Muscle layer of duodenum (tissue), 2 donors: ENCODE data around the gene SCAANT1.

ENCODE experiments used
- H3K27ac ChIP-seq: one replicate; pipeline ENCODE4 v1.7.0; 2013; ENCODE audit warnings: mild to moderate bottlenecking, low read length
- H3K27me3 ChIP-seq: one replicate; pipeline ENCODE4 v1.7.0; 2013; ENCODE audit warnings: low read depth, mild to moderate bottlenecking, control low read depth, low read length
- H3K36me3 ChIP-seq, 2 donors: one replicate each; pipeline ENCODE4 v1.7.0; 2013; ENCODE audit warnings: low read length in 2 of 2, control low read depth in 1 of 2, mild to moderate bottlenecking in 1 of 2; ENCODE audit not compliant: insufficient read depth in 2 of 2, control insufficient read depth in 1 of 2
- H3K4me1 ChIP-seq, 2 donors: one replicate each; pipeline ENCODE4 v1.7.0; 2013; ENCODE audit warnings: low read length in 2 of 2, mild to moderate bottlenecking in 2 of 2, control low read depth in 1 of 2, moderate library complexity in 1 of 2; ENCODE audit not compliant: insufficient read depth in 2 of 2, control insufficient read depth in 1 of 2
- H3K4me3 ChIP-seq, 2 donors: one replicate each; pipeline ENCODE4 v1.7.0; 2013; ENCODE audit warnings: low read length in 2 of 2, low read depth in 1 of 2, mild to moderate bottlenecking in 1 of 2
- H3K9me3 ChIP-seq, 2 donors: one replicate each; pipeline ENCODE4 v1.7.0; 2013; ENCODE audit warnings: low read length in 2 of 2, control low read depth in 1 of 2, mild to moderate bottlenecking in 1 of 2; ENCODE audit not compliant: control insufficient read depth in 1 of 2
- donor health status: healthy.

The SCAANT1 gene

DNA sequence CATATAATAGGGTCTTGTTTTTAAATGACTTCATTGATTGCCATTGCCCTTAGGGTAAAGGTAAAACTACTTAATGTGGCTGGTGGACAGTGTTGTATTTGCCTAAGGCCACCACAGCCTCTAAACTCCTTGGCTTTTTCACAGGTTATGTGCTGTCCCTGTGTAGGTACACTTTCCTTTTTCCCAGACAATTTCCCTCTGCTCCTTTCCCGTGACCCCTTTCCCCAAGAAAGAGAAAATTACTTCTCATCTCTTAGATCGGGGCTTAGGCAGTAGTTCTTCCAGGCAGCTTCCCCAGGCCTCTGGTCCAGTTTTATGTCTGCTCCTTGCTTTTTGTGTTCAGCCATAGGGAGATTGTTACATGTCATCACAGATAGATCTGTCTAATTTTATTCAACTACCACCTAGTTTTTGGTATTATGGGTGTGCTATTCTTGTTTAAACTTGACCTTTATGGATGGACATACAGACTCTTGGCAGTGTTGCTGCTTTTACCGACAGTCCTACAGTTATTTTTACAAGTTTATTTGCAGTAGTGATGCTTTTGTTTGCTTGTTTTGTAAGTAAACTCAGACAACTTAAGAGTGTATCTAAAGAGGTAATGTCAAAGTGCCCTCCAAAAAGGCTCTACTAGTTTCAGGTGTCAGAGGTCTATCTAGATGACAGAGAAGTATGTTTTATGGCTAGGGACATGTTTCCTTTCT lies 20.5 kb upstream of the SCAANT1 start:
- no peaks in the 10 kb centered on the region for H3K36me3 ChIP-seq

DNA sequence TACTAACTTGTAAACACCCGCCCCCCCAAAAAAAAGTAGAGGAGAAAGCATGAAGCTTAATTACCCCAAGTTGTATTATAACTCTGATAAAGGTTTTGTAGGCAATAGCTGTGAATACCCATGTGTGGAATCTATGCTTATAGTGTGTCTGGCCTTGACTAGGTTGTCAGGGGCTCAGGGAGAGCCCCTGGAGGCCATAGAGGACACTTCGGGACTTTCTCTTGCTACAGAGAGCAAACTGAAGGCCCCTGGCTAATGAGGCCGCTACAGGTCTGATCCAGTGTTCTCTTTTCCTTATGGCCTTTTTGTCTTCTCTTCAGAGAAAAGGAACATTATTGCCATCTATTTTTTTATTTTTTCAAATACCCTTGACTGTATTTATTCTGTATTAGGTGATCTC lies 19.1 kb upstream of the SCAANT1 start:
- H3K27me3 ChIP-seq, result no peaks in the 10 kb centered on the region
- H3K4me1 ChIP-seq, result peaks cover 9 to 22% of the 10 kb centered on the region in 2 donors

More for the DNA sequence above, 20.5 kb upstream of the SCAANT1 start:
- Histone ChIP-seq H3K27me3 (no peaks in the 10 kb centered on the region), H3K9me3 (no peaks in the 10 kb centered on the region), H3K4me3 (no peak overlapping the region), H3K27ac (no peak overlapping the region), H3K4me1 (peaks cover 15 to 20% of the 10 kb centered on the region in 2 donors)

DNA sequence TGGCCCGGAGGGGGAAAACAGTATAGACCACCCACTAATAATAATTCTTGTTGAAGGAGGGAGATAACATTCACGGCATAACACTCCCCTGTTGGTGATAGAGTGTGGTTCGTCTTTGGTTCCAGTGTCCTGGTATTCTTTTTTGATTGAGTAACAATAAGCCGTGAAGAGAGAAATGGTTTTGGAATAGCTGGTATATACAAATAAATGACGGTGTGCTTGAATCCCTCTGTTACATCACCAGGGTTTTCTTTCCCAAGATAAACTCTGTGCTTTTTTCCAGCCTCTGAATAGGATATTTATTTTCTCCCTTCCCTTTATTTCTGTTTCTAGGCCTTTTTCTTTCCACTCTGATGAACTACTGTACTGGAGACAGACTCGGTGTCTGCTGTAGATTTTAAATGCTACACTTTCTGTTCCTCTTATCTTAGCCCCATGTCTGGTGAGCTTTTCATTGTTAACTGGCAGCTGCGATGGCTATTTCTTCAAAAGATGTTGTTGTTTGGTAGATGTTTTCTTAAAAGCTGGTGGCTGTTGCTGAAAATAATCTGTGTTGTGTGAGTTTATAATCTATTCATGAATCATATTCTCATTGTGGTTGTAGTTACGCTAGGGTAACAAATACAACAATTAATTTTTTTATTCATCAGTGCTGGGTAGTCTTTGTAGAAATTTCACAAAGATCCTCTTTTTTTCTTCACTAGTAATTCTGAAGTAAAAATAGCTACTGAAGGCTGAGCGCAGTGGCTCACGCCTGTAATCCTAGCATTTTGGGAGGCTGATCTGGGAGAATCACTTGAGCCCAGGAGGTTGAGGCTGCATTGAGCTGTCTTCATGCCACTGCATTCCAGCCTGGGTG lies 15.5 kb upstream of the SCAANT1 start:
- Histone ChIP-seq H3K9me3 (no peaks in the 10 kb centered on the region), H3K4me1 (peaks cover 3 to 14% of the 10 kb centered on the region in 2 donors), H3K36me3 (peaks cover 4 to 10% of the 10 kb centered on the region in 2 donors), H3K4me3 (no peak overlapping the region), H3K27me3 (no peaks in the 10 kb centered on the region), H3K27ac (peak overlapping the region; percentile 2)

More for the DNA sequence above, 19.1 kb upstream of the SCAANT1 start:
- Histone ChIP-seq H3K36me3 (no peaks in the 10 kb centered on the region), H3K4me3 (no peak overlapping the region), H3K27ac (no peak overlapping the region), H3K9me3 (no peaks in the 10 kb centered on the region)

DNA sequence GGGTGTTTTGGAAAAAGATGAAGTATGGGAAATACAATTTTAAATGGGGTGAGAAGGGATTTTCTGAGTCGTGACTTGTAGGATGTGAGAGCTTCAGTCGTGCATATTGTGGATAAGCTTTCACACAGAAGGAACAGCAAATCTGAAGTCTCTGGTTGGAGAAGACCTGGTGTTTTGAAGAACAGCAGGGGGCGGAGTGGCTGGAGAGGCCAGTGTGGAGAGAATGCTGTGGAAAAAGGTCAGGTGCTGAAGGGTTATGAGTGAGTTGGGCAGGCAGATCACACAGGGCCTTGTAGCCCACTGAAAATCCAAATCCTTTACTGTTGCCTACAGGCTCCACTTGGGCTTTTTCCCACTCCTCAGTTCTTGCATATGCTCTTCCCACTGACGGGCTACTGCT lies 14.1 kb upstream of the SCAANT1 start:
- peaks cover 4 to 16% of the 10 kb centered on the region in 2 donors for H3K36me3 ChIP-seq
- no peaks in the 10 kb centered on the region for H3K27me3 ChIP-seq
- no peaks in the 10 kb centered on the region for H3K9me3 ChIP-seq
- no peak overlapping the region for H3K4me3 ChIP-seq
- H3K27ac ChIP-seq, result no peak overlapping the region
- H3K4me1 ChIP-seq, result peaks cover 3 to 9% of the 10 kb centered on the region in 2 donors

DNA sequence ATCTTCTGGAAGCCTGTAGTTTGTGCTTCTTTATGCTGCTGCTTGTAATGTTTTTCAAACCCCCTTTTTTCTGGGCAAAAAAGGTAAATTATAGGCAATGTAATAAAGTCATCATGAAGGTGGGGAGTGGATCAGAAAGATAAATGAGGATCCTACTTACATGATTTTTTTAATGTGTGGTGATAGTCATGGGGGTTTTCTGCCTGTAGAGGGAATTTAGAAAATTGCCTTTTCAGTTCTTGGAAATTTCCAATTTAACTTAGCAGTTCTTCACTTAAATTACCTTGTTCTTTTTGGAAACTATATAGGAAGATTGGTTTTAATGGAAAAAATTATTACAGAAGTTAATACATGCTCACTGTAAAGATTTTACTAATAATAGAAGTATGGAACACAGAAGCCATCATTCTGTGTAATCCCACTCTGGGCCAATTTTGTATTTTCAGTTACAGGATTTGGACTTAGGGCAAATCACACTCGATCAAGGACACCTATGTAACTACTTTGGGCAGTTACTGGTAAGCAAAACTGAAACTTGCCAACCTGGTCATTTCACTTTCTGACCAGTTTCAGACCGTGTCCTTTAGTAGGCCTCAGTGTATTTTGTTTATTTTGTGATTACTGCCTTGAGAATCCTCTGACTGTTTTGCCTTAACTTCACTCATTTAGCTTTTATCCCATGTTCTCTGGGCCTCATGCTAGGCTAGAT lies 10.5 kb upstream of the SCAANT1 start:
- Histone ChIP-seq H3K4me1 (peaks cover 3 to 10% of the 10 kb centered on the region in 2 donors), H3K4me3 (no peak overlapping the region), H3K27me3 (no peaks in the 10 kb centered on the region), H3K36me3 (peaks cover 18 to 19% of the 10 kb centered on the region in 2 donors), H3K27ac (no peak overlapping the region), H3K9me3 (no peaks in the 10 kb centered on the region)

DNA sequence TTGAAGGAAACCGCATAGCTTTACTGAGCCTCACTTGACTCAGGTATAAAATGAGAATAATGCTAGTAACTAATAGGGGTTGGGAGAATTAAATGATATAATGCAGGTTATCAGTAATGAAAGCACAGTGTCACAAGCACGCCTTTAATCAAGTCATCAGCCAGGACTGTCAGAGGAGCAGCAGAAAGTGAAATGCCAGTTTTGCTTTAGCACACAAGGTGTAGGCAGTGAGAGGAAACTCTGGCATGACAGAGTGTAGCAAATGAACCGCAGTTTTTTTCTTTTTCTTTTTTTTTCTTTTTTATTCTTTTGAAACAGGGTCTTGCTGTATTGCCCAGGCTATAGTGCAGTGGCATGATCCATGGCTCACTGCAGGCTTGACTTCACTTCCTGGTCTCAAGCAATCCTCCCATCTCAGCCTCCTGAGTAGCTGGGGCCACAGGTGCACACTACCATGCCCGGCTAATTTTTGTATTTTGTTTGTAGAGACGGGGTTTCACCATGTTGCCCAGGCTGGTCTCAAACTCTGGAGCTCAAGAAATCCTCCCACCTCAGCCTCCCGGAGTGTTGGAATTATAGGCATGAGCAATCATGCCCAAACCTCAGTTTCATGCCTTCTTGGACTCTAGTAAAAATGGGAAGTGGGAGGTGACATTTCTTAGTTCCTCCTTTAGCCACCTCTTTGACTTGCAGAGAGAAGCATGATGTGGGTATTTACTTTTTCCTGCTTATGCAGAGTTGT lies 9.7 kb upstream of the SCAANT1 start:
- H3K36me3 ChIP-seq, result peaks cover 19 to 24% of the 10 kb centered on the region in 2 donors

DNA sequence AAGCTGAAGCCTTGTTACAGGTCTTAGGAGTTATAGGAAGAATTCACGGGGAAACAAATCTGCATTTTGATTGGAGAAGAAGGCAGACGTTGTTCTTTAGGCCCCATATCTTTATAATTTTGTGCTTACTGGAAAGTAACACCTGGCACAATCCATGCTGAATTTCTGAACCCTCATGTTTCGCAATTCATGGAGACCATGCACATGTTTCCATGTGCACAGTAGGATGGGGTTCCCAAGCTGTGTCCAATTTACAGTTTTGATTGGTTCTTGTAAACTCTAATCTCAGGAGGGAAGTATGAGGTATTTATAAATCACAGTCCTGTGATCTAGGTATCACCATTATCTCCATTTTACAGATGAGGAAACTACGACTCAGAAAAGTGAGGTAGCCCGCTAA lies 7.8 kb upstream of the SCAANT1 start:
- Histone ChIP-seq H3K36me3 (peaks cover 27 to 31% of the 10 kb centered on the region in 2 donors), H3K9me3 (no peaks in the 10 kb centered on the region), H3K27ac (no peak overlapping the region), H3K4me1 (peaks cover 0 to 4% of the 10 kb centered on the region in 2 donors), H3K4me3 (no peak overlapping the region), H3K27me3 (no peaks in the 10 kb centered on the region)

More for the DNA sequence above, 9.7 kb upstream of the SCAANT1 start:
- Histone ChIP-seq H3K4me3 (no peak overlapping the region), H3K27me3 (no peaks in the 10 kb centered on the region), H3K9me3 (no peaks in the 10 kb centered on the region), H3K27ac (no peak overlapping the region), H3K4me1 (peaks cover 0 to 4% of the 10 kb centered on the region in 2 donors)

DNA sequence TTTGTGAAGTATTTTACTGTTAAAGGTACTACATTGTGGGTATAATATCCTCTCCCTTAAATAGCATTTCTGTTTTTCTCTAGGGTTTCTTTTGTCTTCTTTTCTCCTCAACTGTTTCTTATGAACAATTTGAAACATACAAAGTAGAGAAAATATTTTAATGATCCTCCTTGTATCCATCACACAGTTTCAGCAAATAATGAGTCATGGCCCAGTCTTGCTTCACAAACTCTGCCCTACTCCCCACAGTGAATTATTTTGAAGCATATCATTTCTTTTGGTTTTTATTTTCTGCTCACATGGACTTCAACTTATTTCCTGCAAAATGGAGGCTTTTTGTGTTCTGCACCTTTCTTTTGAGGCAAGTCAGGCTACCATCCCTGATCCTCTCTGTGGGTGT lies 6.1 kb upstream of the SCAANT1 start:
- Histone ChIP-seq H3K36me3 (peaks cover 19 to 31% of the 10 kb centered on the region in 2 donors), H3K4me1 (peaks cover 13 to 19% of the 10 kb centered on the region in 2 donors), H3K27me3 (no peaks in the 10 kb centered on the region), H3K9me3 (no peaks in the 10 kb centered on the region), H3K27ac (no peak overlapping the region), H3K4me3 (no peak overlapping the region)

DNA sequence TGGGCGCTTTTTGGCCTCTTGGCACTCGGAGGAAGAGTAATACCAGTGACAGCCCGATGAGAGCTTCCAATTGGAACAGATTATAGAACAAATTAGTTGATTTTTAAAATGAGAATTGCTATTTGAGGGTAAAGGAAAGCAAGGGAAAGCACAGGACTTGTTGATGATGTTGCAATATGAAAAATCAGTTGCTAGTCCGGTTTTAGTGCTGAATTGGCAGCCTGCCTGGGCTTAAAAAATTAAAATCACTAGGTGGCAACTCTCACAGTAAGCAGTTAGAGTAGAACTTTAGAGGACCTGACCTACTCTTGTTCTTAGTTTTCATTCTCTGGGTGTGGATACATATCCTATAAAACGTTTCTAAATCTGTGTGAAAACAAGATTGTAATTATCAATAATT lies 2.1 kb upstream of the SCAANT1 start:
- Histone ChIP-seq H3K27me3 (no peaks in the 10 kb centered on the region), H3K9me3 (no peaks in the 10 kb centered on the region), H3K4me1 (peaks cover 20 to 28% of the 10 kb centered on the region in 2 donors), H3K27ac (peak overlapping the region; percentile 69), H3K4me3 (peak overlapping the region in 1 of 2 donors; percentile 63), H3K36me3 (peaks cover 11 to 25% of the 10 kb centered on the region in 2 donors)

DNA sequence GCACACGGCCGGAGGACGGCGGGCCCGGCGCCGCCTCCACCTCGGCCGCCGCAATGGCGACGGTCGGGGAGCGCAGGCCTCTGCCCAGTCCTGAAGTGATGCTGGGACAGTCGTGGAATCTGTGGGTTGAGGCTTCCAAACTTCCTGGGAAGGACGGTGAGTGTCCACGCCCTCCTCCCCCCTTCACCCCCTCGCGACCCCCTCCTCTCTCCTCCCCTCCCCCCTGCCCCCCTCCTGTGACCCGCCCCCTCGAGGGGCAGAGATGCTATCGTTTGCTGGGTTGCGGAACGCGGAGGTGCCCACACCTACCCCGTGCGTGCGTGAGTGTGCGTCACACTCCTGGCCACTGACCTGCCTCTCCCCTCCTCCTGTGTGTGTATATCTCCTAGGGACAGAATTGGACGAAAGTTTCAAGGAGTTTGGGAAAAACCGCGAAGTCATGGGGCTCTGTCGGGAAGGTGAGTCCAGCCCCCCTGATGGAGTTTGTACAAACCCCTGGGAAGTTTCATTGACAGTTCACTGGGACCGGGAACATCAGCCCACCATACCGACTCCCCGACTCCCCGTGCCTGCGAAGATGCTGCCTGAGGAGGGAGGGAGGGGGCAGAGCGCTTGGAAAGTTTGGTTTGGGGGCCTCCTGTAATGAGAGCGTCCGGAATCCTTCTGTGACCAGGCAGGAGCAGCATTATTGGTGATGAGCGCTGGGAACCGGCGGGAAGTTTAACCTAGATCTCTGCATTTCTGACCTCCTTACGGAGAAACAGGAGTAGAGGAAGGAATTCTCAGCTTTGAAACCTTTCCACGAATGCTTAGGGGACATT lies 795 bp upstream of the SCAANT1 start:
- Histone ChIP-seq H3K27me3 (no peaks in the 10 kb centered on the region), H3K4me3 (peak overlapping the region; percentile 63 to 79), H3K27ac (peak overlapping the region; percentile 69), H3K4me1 (peaks cover 20 to 24% of the 10 kb centered on the region in 2 donors), H3K9me3 (no peaks in the 10 kb centered on the region), H3K36me3 (peaks cover 7 to 19% of the 10 kb centered on the region in 2 donors)
